Ovary (tissue), 9 donors: Measurements from ENCODE around the gene MKLN1. TPM values are rescaled to one million over a fixed set of nuclear protein-coding genes. Genes with fewer than 3 reads are reported as not detected.

Experiments used
- DNase-seq, 5 donors: peaks; one replicate each; pipeline ENCODE4 v3.0.0-alpha.2; 2019 to 2020
- H3K27ac ChIP-seq, 2 donors: fragments of 200-600 bp; one replicate each; pipeline versions ENCODE4 v1.5.1 to v1.8.0; 2019 to 2022
- H3K27me3 ChIP-seq: fragments of 200-600 bp; one replicate; pipeline ENCODE4 v1.8.0; 2022
- H3K36me3 ChIP-seq: fragments of 200-600 bp; sonication (generic); one replicate; pipeline ENCODE4 v1.5.1; 2019
- H3K4me1 ChIP-seq: one replicate; pipeline ENCODE4 v1.8.1; 2013; ENCODE audit warnings: mild to moderate bottlenecking, moderate library complexity; ENCODE audit not compliant: insufficient read depth
- H3K4me3 ChIP-seq: fragments of 200-600 bp; sonication (generic); one replicate; pipeline ENCODE4 v1.5.1; 2017
- H3K9me3 ChIP-seq, 2 donors: fragments of 200-600 bp in 1 of 2; sonication (generic) in 1 of 2; one replicate each; pipeline versions ENCODE4 v1.5.1 to v1.8.1; 2013 to 2019; ENCODE audit warnings: mild to moderate bottlenecking in 1 of 2, moderate library complexity in 1 of 2
- EP300 ChIP-seq: sonication (generic); formaldehyde crosslinking; IDR thresholded peaks from one replicate; pipeline ENCODE4 v1.6.1; 2017; ENCODE audit warnings: antibody characterized with exemption
- POLR2A ChIP-seq: fragments of 450-650 bp; IDR thresholded peaks from one replicate; pipeline ENCODE4 v1.6.1; 2017; ENCODE audit warnings: antibody characterized with exemption, mild to moderate bottlenecking, moderate library complexity
- WGBS, 3 donors: extraction: QIAGEN DNeasy Blood & Tissue Kit in 1 of 3; methylation state at CpG; one replicate each; pipeline versions ENCODE4 v1.1.5 to v1.1.7; 2013 to 2017; 5-methylcytosine and 5-hydroxymethylcytosine counted together
- intact Hi-C, 4 donors: fragments of 100-400 bp; cut with DNase I; formaldehyde crosslinking; loops; one replicate each; pipeline versions ENCODE4 v1.11.0 to v1.15.1; 2022 to 2023
- polyA plus RNA-seq, 2 donors: library from polyadenylated mRNA; stranded (reverse); fragments of 200-250 nt in 1 of 2; fragments of 350-450 nt in 1 of 2; fragmentation: Illumina TruSeq in 1 of 2; extraction: RNeasy Lipid Tissue Mini Kit (QIAGEN cat#74804) in 1 of 2; gene quantifications; one replicate each; pipeline ENCODE4 v1.2.3, GENCODE V29; 2013 to 2014
- total RNA-seq, 7 donors: library from RNA; depleted of rRNA in 2 of 7; stranded (reverse); fragments of >200 nt in 2 of 7; fragmentation: NEBNext Ultra II Directional in 3 of 7; extraction: Animal tissue kit (Norgen Biotek cat#: 25700) in 3 of 7; gene quantifications; one replicate each; pipeline versions ENCODE4 v1.1.0 to v1.2.4, GENCODE V29; 2016 to 2023
- TF ChIP-seq, protein P1 (sequence below), 3 donors: fragments of 450-650 bp in 2 of 3; fragments of 200-600 bp in 1 of 3; IDR thresholded peaks; one replicate each; pipeline versions ENCODE4 v1.5.1 to v1.8.0; 2016 to 2022; ENCODE audit warnings: antibody characterized with exemption in 3 of 3, mild to moderate bottlenecking in 1 of 3
- donor health status: DM: no; HTN: no; CAD: no; lungs with moderate emphysema.
- donor health status: DM: no; HTN: no; CAD: no.
- donor health status: Bipolar disorder and iron deficiency.
- donor health status: DM: yes; HTN: yes; CAD: no.
- donor health status: DM: no; HTN: no; CAD: no.
- donor health status: DM: yes; HTN: yes; CAD: no.

MKLN1 gene
- total and polyA plus RNA-seq, 9 donors: 12.7 to 87.1 (median 53.8) TPM

DNA sequence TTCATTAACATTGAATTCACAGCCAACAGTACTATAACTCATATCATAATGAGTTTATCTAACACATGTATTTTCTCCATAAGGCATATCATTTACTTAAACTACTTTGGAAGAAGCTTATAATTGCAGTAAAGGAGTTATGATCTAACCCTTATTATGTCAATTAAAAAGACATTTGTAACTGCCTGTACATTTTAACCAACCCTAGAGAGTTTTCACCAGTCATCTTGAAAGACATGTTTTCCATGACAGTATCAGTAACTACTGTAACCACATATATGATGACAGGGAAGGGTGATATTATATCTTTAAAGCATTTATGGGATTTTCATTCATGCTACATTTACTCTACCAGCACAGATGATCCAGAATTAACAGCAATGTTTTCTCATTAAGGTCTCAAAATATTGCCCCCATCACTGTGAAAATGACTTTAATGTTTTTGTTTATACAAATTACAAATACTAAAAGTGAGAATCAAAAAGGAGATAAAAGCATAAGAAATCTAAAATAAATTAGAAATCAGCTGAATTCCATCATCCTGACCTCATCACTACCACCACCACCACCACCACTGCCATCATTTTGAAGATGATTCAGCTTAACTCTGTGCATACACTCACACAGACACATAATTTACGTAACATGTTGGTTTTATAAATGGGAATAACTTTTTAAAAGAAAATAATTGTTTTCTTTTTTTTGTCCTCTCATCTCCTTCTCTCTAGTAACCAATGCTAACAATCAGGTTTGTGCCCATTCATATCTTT, 53.6 kb downstream of the MKLN1 start:
- 92 to 99% (median 95%) methylated on average over 1 of the region's 1 CpG for WGBS, 3 donors
- Histone ChIP-seq H3K27ac (no peak overlapping the region), H3K9me3 (no peaks in the 10 kb centered on the region), H3K27me3 (no peaks in the 10 kb centered on the region), H3K4me1 (no peaks in the 10 kb centered on the region), H3K4me3 (no peak overlapping the region), H3K36me3 (no peaks in the 10 kb centered on the region)
- DNase-seq: no peak
- TF ChIP-seq POLR2A: no peak
- TF ChIP-seq EP300: no peak
- TF ChIP-seq, protein P1, sequence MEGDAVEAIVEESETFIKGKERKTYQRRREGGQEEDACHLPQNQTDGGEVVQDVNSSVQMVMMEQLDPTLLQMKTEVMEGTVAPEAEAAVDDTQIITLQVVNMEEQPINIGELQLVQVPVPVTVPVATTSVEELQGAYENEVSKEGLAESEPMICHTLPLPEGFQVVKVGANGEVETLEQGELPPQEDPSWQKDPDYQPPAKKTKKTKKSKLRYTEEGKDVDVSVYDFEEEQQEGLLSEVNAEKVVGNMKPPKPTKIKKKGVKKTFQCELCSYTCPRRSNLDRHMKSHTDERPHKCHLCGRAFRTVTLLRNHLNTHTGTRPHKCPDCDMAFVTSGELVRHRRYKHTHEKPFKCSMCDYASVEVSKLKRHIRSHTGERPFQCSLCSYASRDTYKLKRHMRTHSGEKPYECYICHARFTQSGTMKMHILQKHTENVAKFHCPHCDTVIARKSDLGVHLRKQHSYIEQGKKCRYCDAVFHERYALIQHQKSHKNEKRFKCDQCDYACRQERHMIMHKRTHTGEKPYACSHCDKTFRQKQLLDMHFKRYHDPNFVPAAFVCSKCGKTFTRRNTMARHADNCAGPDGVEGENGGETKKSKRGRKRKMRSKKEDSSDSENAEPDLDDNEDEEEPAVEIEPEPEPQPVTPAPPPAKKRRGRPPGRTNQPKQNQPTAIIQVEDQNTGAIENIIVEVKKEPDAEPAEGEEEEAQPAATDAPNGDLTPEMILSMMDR (IDR thresholded peaks at IDR 0.05): no peak
- intact Hi-C loops: no loop called here

DNA sequence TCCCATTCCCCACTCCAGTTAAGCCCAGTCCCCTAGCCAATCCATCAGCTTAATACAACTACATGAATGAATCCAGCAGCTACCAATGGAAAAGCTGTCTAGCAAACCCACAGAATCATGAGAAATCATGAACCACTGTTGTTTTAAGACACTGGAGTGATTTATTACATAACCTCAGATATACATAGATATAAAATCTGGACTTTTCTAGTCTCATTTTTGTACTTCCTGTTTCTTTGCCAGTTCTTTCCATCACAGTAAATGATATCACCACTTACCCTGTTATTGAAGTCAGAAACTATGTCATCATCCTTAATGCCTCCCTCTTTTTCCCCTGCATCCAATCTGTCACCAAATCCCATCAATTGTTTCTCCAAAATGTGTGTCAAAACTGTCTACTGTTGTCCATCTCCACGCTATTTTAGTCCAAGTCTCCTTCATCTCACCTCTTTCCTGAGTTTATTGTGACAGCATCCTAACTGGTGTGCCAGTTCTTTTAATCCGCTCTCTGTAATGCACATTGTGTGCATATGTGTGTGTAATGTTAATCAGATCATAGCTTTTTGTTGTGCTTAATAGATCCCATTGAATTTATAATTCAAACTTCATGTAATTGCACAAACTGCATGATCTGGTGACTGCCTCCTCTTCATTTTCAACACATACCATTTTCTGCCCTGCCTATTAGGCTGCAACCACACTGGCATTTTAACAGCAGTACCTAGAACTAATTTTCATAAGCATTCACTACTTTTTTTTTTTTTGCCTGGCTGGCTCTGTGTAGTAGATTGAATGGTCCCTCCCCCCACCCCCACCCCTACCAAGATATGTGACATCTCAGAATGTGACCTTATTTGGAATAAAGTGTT, 56.0 kb downstream of the MKLN1 start:
- Histone ChIP-seq H3K9me3 (no peaks in the 10 kb centered on the region), H3K4me1 (no peaks in the 10 kb centered on the region), H3K36me3 (no peaks in the 10 kb centered on the region), H3K4me3 (no peak overlapping the region), H3K27ac (no peak overlapping the region), H3K27me3 (no peaks in the 10 kb centered on the region)
- no peak for DNase-seq
- 97 to 100% (median 98%) methylated on average over 2 of the region's 2 CpGs for WGBS, 3 donors
- intact Hi-C loops: no loop called here
- TF ChIP-seq EP300 (no peak), POLR2A (no peak)
- TF ChIP-seq, protein P1 (IDR thresholded peaks at IDR 0.05): no peak

DNA sequence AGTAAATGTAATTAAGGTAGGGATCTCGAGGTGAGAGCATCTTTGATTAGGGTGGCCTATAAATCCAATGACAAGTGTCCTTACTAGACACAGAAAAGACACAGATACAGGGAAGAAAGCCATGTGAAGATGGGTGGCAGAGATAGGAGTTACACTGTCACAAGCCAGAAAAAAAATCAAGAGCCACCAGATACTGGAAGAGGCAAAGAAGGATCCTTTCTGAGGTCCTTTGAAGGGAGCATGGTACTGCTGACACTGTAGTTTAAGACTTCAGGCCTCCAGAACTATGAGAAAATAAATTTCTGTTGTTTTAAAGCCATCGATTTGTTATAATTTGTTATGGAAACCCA, 56.6 kb downstream of the MKLN1 start:
- no peaks in the 10 kb centered on the region for H3K27me3 ChIP-seq
- WGBS, 3 donors: 92 to 97% (median 93%) methylated on average over 2 of the region's 2 CpGs
- intact Hi-C loops: no loop called here
- no peak for DNase-seq
- H3K27ac ChIP-seq: no peak overlapping the region
- H3K9me3 ChIP-seq: no peaks in the 10 kb centered on the region
- H3K4me1 ChIP-seq: no peaks in the 10 kb centered on the region
- no peaks in the 10 kb centered on the region for H3K36me3 ChIP-seq
- H3K4me3 ChIP-seq: no peak overlapping the region
- TF ChIP-seq POLR2A: no peak
- TF ChIP-seq, protein P1 (IDR thresholded peaks at IDR 0.05): no peak
- no peak for TF ChIP-seq EP300

DNA sequence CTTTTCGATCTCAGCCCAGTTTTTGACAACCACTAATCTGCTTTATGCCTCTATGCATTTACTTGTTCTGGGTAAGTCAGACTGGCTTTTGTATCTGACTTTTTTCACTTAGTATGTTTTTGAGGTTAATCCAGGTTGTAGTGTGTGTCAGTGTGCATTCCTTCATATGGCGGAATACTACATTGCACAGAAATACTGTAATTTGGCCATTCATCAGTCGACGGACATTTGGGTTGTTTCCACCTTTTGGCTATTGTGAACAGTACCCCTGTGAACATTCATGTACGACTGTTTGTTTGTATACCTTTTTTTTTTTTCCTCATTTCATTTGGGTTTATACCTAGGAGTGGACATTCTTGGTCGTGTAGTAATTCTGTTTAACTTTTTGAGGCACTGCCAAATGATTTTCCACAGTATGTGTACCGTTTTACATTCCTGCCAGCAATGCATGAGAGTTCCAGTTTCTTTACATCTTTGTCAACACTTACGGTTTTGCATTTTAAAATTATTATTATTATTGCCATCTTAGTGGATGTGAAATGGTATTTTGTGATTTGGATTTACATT, 57.4 kb downstream of the MKLN1 start:
- intact Hi-C loops: no loop called here
- H3K27me3 ChIP-seq: no peaks in the 10 kb centered on the region
- WGBS, 3 donors: 79 to 83% (median 83%) methylated on average over 8 of the region's 8 CpGs
- no peak for DNase-seq
- H3K4me3 ChIP-seq: no peak overlapping the region
- no peaks in the 10 kb centered on the region for H3K4me1 ChIP-seq
- no peaks in the 10 kb centered on the region for H3K9me3 ChIP-seq
- TF ChIP-seq, protein P1 (IDR thresholded peaks at IDR 0.05): no peak
- no peak for TF ChIP-seq POLR2A
- TF ChIP-seq EP300: no peak
- no peaks in the 10 kb centered on the region for H3K36me3 ChIP-seq
- H3K27ac ChIP-seq: no peak overlapping the region
